ENCODE data around the gene SLC38A10. TPM values are rescaled to one million over a fixed set of nuclear protein-coding genes. Genes with fewer than 3 reads are reported as not detected.

The SLC38A10 gene
- total RNA-seq, 3 donors from 2014 or later (not counting 1 experiment from before 2014, with no cell fraction given): 72.2 to 104 (median 90.5) TPM

GRCh38 chr17:81292450-81292849 lies 2.7 kb downstream of the SLC38A10 start:
- Mint-ChIP-seq H3K4me3 (no peak overlapping the region), H3K27ac (no peak overlapping the region), H3K27me3 (ENCODE audit: low read depth in 2 of 2) (no peaks in the 10 kb centered on the region), H3K36me3 (no peaks in the 10 kb centered on the region), H3K9me3 (no peaks in the 10 kb centered on the region), H3K4me1 (peaks cover 38 to 39% of the 10 kb centered on the region in 2 donors)
- peaks cover 50% of the 10 kb centered on the region for H3K4me1 ChIP-seq (ENCODE audit: control insufficient read depth, insufficient read depth, low read length)
- no peak overlapping the region for H3K27ac ChIP-seq (ENCODE audit: low read length)
- no peaks in the 10 kb centered on the region for H3K27me3 ChIP-seq (ENCODE audit: control insufficient read depth, insufficient read depth, low read length)
- ATAC-seq (no peak), DNase-seq (no peak)
- intact Hi-C loops (cut with micrococcal nuclease): no loop called here
- TF ChIP-seq, protein P1, sequence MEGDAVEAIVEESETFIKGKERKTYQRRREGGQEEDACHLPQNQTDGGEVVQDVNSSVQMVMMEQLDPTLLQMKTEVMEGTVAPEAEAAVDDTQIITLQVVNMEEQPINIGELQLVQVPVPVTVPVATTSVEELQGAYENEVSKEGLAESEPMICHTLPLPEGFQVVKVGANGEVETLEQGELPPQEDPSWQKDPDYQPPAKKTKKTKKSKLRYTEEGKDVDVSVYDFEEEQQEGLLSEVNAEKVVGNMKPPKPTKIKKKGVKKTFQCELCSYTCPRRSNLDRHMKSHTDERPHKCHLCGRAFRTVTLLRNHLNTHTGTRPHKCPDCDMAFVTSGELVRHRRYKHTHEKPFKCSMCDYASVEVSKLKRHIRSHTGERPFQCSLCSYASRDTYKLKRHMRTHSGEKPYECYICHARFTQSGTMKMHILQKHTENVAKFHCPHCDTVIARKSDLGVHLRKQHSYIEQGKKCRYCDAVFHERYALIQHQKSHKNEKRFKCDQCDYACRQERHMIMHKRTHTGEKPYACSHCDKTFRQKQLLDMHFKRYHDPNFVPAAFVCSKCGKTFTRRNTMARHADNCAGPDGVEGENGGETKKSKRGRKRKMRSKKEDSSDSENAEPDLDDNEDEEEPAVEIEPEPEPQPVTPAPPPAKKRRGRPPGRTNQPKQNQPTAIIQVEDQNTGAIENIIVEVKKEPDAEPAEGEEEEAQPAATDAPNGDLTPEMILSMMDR (IDR thresholded peaks at IDR 0.05): no peak
- H3K4me3 ChIP-seq (ENCODE audit: low read length): no peak overlapping the region
- peaks cover 13% of the 10 kb centered on the region for H3K36me3 ChIP-seq (ENCODE audit: control insufficient read depth, insufficient read depth, low read length)
- no peaks in the 10 kb centered on the region for H3K9me3 ChIP-seq (ENCODE audit: control insufficient read depth, insufficient read depth, low read length)
- WGBS (ENCODE audit: insufficient coverage): 91% methylated on average over 12 of the region's 12 CpGs

- Histone ChIP-seq H3K4me3 (ENCODE audit: low read length) (no peak overlapping the region), H3K4me1 (ENCODE audit: control insufficient read depth, insufficient read depth, low read length) (peaks cover 58% of the 10 kb centered on the region), H3K27ac (ENCODE audit: low read length) (no peak overlapping the region), H3K36me3 (ENCODE audit: control insufficient read depth, insufficient read depth, low read length) (peaks cover 16% of the 10 kb centered on the region), H3K27me3 (ENCODE audit: control insufficient read depth, insufficient read depth, low read length) (no peaks in the 10 kb centered on the region), H3K9me3 (ENCODE audit: control insufficient read depth, insufficient read depth, low read length) (no peaks in the 10 kb centered on the region)
- H3K4me3 Mint-ChIP-seq: no peak overlapping the region
- 37% methylated on average over 14 of the region's 16 CpGs for WGBS (ENCODE audit: insufficient coverage)
- H3K9me3 Mint-ChIP-seq: no peaks in the 10 kb centered on the region
- TF ChIP-seq, protein P1 (IDR thresholded peaks at IDR 0.05): peak; percentile 80
- H3K4me1 Mint-ChIP-seq: peaks cover 46 to 47% of the 10 kb centered on the region in 2 donors
- no peaks in the 10 kb centered on the region for H3K27me3 Mint-ChIP-seq (ENCODE audit: low read depth in 2 of 2)
- intact Hi-C loops (cut with micrococcal nuclease): no loop called here
- H3K27ac Mint-ChIP-seq: no peak overlapping the region
- H3K36me3 Mint-ChIP-seq: no peaks in the 10 kb centered on the region
- ATAC-seq: peak; percentile 59 to 62 (median 60)
- peak; percentile 63 to 85 for DNase-seq
These were observed 3.4 kb downstream of the SLC38A10 start for GRCh38 chr17:81291662-81292061.

- intact Hi-C loops (cut with micrococcal nuclease): no loop called here
- 91% methylated on average over 5 of the region's 5 CpGs for WGBS (ENCODE audit: insufficient coverage)
- ATAC-seq (no peak), DNase-seq (no peak)
- peaks cover 16% of the 10 kb centered on the region for H3K36me3 ChIP-seq (ENCODE audit: control insufficient read depth, insufficient read depth, low read length)
- Mint-ChIP-seq H3K4me1 (peaks cover 46 to 52% of the 10 kb centered on the region in 2 donors), H3K4me3 (no peak overlapping the region), H3K9me3 (no peaks in the 10 kb centered on the region), H3K27me3 (ENCODE audit: low read depth in 2 of 2) (no peaks in the 10 kb centered on the region), H3K27ac (no peak overlapping the region), H3K36me3 (no peaks in the 10 kb centered on the region)
- TF ChIP-seq, protein P1 (IDR thresholded peaks at IDR 0.05): no peak
- H3K4me1 ChIP-seq (ENCODE audit: control insufficient read depth, insufficient read depth, low read length): peaks cover 62% of the 10 kb centered on the region
- no peaks in the 10 kb centered on the region for H3K27me3 ChIP-seq (ENCODE audit: control insufficient read depth, insufficient read depth, low read length)
- no peaks in the 10 kb centered on the region for H3K9me3 ChIP-seq (ENCODE audit: control insufficient read depth, insufficient read depth, low read length)
- no peak overlapping the region for H3K27ac ChIP-seq (ENCODE audit: low read length)
- H3K4me3 ChIP-seq (ENCODE audit: low read length): no peak overlapping the region
These were observed 4.9 kb downstream of the SLC38A10 start for GRCh38 chr17:81290230-81290629.

GRCh38 chr17:81289627-81290026 lies 5.5 kb downstream of the SLC38A10 start:
- Mint-ChIP-seq H3K27ac (no peak overlapping the region), H3K4me3 (no peak overlapping the region), H3K36me3 (no peaks in the 10 kb centered on the region), H3K27me3 (ENCODE audit: low read depth in 2 of 2) (no peaks in the 10 kb centered on the region), H3K4me1 (peaks cover 51 to 56% of the 10 kb centered on the region in 2 donors), H3K9me3 (no peaks in the 10 kb centered on the region)
- ATAC-seq: no peak
- Histone ChIP-seq H3K27ac (ENCODE audit: low read length) (no peak overlapping the region), H3K36me3 (ENCODE audit: control insufficient read depth, insufficient read depth, low read length) (peaks cover 16% of the 10 kb centered on the region), H3K27me3 (ENCODE audit: control insufficient read depth, insufficient read depth, low read length) (no peaks in the 10 kb centered on the region), H3K4me3 (ENCODE audit: low read length) (no peak overlapping the region), H3K9me3 (ENCODE audit: control insufficient read depth, insufficient read depth, low read length) (no peaks in the 10 kb centered on the region), H3K4me1 (ENCODE audit: control insufficient read depth, insufficient read depth, low read length) (peaks cover 68% of the 10 kb centered on the region)
- DNase-seq: no peak
- TF ChIP-seq, protein P1 (IDR thresholded peaks at IDR 0.05): no peak
- 99% methylated on average over 21 of the region's 21 CpGs for WGBS (ENCODE audit: insufficient coverage)
- intact Hi-C loops (cut with micrococcal nuclease): no loop called here

Data from natural killer cell (primary cell).